PC-3 (cell line): Measurements from ENCODE around the gene CPZ.

Experiments
- EZH2 ChIP-seq: fragments of 300-600 bp; sonication (generic); IDR thresholded peaks from one replicate; pipeline ENCODE4 v1.6.1; 2017; ENCODE audit warnings: antibody characterized with exemption, mild to moderate bottlenecking, low read length; ENCODE audit not compliant: unreplicated experiment
- EZH2phosphoT487 ChIP-seq: fragments of 300-600 bp; sonication (generic); IDR thresholded peaks from 2 replicates; pipeline ENCODE4 v1.6.1; 2018; ENCODE audit warnings: mild to moderate bottlenecking, antibody characterized with exemption, low read length, borderline replicate concordance
- TF ChIP-seq, protein P1 (sequence below): fragments of 300-600 bp; sonication (generic); conservative IDR thresholded peaks from 2 replicates; pipeline ENCODE4 v1.5.1; 2017; ENCODE audit warnings: antibody characterized with exemption, low read depth, mild to moderate bottlenecking, low read length

- TF ChIP-seq EZH2phosphoT487 (no peak), EZH2 (no peak)
- TF ChIP-seq, protein P1, sequence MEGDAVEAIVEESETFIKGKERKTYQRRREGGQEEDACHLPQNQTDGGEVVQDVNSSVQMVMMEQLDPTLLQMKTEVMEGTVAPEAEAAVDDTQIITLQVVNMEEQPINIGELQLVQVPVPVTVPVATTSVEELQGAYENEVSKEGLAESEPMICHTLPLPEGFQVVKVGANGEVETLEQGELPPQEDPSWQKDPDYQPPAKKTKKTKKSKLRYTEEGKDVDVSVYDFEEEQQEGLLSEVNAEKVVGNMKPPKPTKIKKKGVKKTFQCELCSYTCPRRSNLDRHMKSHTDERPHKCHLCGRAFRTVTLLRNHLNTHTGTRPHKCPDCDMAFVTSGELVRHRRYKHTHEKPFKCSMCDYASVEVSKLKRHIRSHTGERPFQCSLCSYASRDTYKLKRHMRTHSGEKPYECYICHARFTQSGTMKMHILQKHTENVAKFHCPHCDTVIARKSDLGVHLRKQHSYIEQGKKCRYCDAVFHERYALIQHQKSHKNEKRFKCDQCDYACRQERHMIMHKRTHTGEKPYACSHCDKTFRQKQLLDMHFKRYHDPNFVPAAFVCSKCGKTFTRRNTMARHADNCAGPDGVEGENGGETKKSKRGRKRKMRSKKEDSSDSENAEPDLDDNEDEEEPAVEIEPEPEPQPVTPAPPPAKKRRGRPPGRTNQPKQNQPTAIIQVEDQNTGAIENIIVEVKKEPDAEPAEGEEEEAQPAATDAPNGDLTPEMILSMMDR: no peak
These were observed 74.0 kb downstream of the CPZ start for GRCh38 chr4:8666581-8666980.
